Upper lobe of left lung (tissue), 4 donors: ENCODE results near the gene HTR3D.

ENCODE experiments used
- CTCF ChIP-seq, 6 experiments: fragments of 450-650 bp in 4 of 6; fragments of 200-600 bp in 2 of 6; sonication (generic) in 2 of 6; IDR thresholded peaks; one replicate each; pipeline ENCODE4 v1.5.1; 2016 to 2019; ENCODE audit warnings: antibody characterized with exemption in 6 of 6
- POLR2A ChIP-seq, 4 donors: fragments of 450-650 bp; IDR thresholded peaks; one replicate each; pipeline ENCODE4 v1.5.1; 2016 to 2017; ENCODE audit warnings: antibody characterized with exemption in 4 of 4, mild to moderate bottlenecking in 2 of 4
- POLR2AphosphoS5 ChIP-seq, 2 donors: sonication (generic); formaldehyde crosslinking; IDR thresholded peaks; one replicate each; pipeline ENCODE4 v1.5.1; 2017; ENCODE audit warnings: antibody characterized with exemption in 2 of 2

- TF ChIP-seq CTCF (IDR thresholded peaks at IDR 0.05) (no peak), POLR2AphosphoS5 (IDR thresholded peaks at IDR 0.05) (no peak), POLR2A (IDR thresholded peaks at IDR 0.05) (no peak)
Observed at GRCh38 chr3:184011937-184012889, 19.3 kb upstream of the HTR3D start.
